HepG2 (cell line): ENCODE measurements around the gene DZIP1L. TPM values are rescaled to one million over a fixed set of nuclear protein-coding genes. Genes with fewer than 3 reads are reported as not detected.

Experiments
- ARID4A ChIP-seq: sonication (generic); formaldehyde crosslinking; IDR thresholded peaks from 2 replicates; pipeline ENCODE4 v1.5.0; 2020; ENCODE audit warnings: mild to moderate bottlenecking, missing genetic modification reagents, borderline replicate concordance
- ARNT2 ChIP-seq: sonication (generic); formaldehyde crosslinking; IDR thresholded peaks from 2 replicates; pipeline ENCODE4 v1.8.0; 2022; ENCODE audit warnings: mild to moderate bottlenecking, low read depth, missing genetic modification reagents, moderate library complexity
- CENPBD1 ChIP-seq: sonication (generic); formaldehyde crosslinking; IDR thresholded peaks from 2 replicates; pipeline ENCODE4 v1.8.0; 2022; ENCODE audit warnings: missing genetic modification reagents, low read depth, mild to moderate bottlenecking, borderline replicate concordance
- CREM ChIP-seq, 2 experiments: sonication (generic) in 1 of 2; formaldehyde crosslinking in 1 of 2; IDR thresholded peaks; 2 replicates each; pipeline versions ENCODE4 v1.4.0 to v1.6.1; 2016 to 2020; ENCODE audit warnings: antibody characterized with exemption in 1 of 2, mild to moderate bottlenecking in 1 of 2, missing genetic modification reagents in 1 of 2
- HNF4G ChIP-seq, 2 experiments: sonication (generic) in 1 of 2; formaldehyde crosslinking in 1 of 2; IDR thresholded peaks; 2 replicates each; pipeline versions ENCODE4 v1.4.0 to v1.6.1; 2011 to 2020; ENCODE audit warnings: borderline replicate concordance in 2 of 2, low read depth in 2 of 2, mild to moderate bottlenecking in 2 of 2, low read length in 1 of 2, missing genetic modification reagents in 1 of 2, moderate library complexity in 1 of 2
- MEF2D ChIP-seq: sonication (generic); formaldehyde crosslinking; IDR thresholded peaks from 2 replicates; pipeline ENCODE4 v1.5.1; 2020; ENCODE audit warnings: mild to moderate bottlenecking, missing genetic modification reagents
- PAX8 ChIP-seq: sonication (generic); formaldehyde crosslinking; IDR thresholded peaks from 2 replicates; pipeline ENCODE4 v1.8.0; 2022; ENCODE audit warnings: mild to moderate bottlenecking, missing genetic modification reagents, borderline replicate concordance
- PHF8 ChIP-seq: sonication (generic); formaldehyde crosslinking; IDR thresholded peaks from 2 replicates; pipeline ENCODE4 v1.5.0; 2020; ENCODE audit warnings: missing genetic modification reagents
- POLR2A ChIP-seq, 2 experiments: IDR thresholded peaks; 2 replicates each; pipeline ENCODE4 v1.6.1; 2011; ENCODE audit warnings: low read depth in 2 of 2, low read length in 2 of 2, mild to moderate bottlenecking in 1 of 2, moderate library complexity in 1 of 2; ENCODE audit not compliant: insufficient read depth in 1 of 2
- RAD21 ChIP-seq: fragments of 450-650 bp; formaldehyde crosslinking; IDR thresholded peaks from 2 replicates; pipeline ENCODE4 v1.5.0; 2020; ENCODE audit warnings: mild to moderate bottlenecking
- YEATS4 ChIP-seq: sonication (generic); formaldehyde crosslinking; IDR thresholded peaks from 2 replicates; pipeline ENCODE4 v1.4.0; 2020; ENCODE audit warnings: missing genetic modification reagents, borderline replicate concordance
- ZBTB43 ChIP-seq: sonication (generic); formaldehyde crosslinking; conservative IDR thresholded peaks from 2 replicates; pipeline ENCODE4 v1.4.0; 2020; ENCODE audit warnings: missing genetic modification reagents
- ZMYM4 ChIP-seq: sonication (generic); formaldehyde crosslinking; IDR thresholded peaks from 2 replicates; pipeline ENCODE4 v1.8.1; 2023; ENCODE audit warnings: mild to moderate bottlenecking, missing genetic modification reagents
- ZNF160 ChIP-seq: sonication (generic); formaldehyde crosslinking; IDR thresholded peaks from 2 replicates; pipeline ENCODE4 v1.8.0; 2022; ENCODE audit warnings: mild to moderate bottlenecking, inconsistent platforms, missing genetic modification reagents
- ZNF230 ChIP-seq: sonication (generic); formaldehyde crosslinking; IDR thresholded peaks from 2 replicates; pipeline ENCODE4 v1.4.0; 2020; ENCODE audit warnings: mild to moderate bottlenecking, missing genetic modification reagents
- ZNF639 ChIP-seq: conservative IDR thresholded peaks from 2 replicates; pipeline ENCODE4 v1.6.1; 2018; ENCODE audit warnings: missing genetic modification reagents
- ZNF766 ChIP-seq: sonication (generic); formaldehyde crosslinking; IDR thresholded peaks from 2 replicates; pipeline ENCODE4 v1.5.0; 2020; ENCODE audit warnings: missing genetic modification reagents, borderline replicate concordance
- ZSCAN20 ChIP-seq: sonication (generic); formaldehyde crosslinking; IDR thresholded peaks from 2 replicates; pipeline ENCODE4 v1.4.0; 2020; ENCODE audit warnings: missing genetic modification reagents, mild to moderate bottlenecking, borderline replicate concordance
- polyA plus RNA-seq, 8 experiments: library from polyadenylated mRNA; depleted of rRNA in 3 of 8; stranded (reverse) in 7 of 8; unstranded in 1 of 8; fragments of >200 nt; fragmentation: Illumina TruSeq in 4 of 8; extraction: Trizol in 4 of 8; gene quantifications; 2 replicates each; pipeline versions ENCODE4 v1.2.1 to v1.2.3, GENCODE V29; 2011 to 2016; ENCODE audit warnings: low read depth in 4 of 8, missing spikeins in 1 of 8, mixed read lengths in 1 of 8; ENCODE audit not compliant: insufficient read depth in 1 of 8
- total RNA-seq, 5 experiments: library from RNA; depleted of rRNA; stranded (reverse); fragments of >200 nt; fragmentation: Illumina TruSeq; extraction: Trizol; gene quantifications; 2 replicates each; pipeline ENCODE4 v1.2.3, GENCODE V29; 2016; ENCODE audit warnings: low read depth in 1 of 5

The DZIP1L gene
- total and polyA plus RNA-seq, 2 of the 13 experiments (the other 11 are each of a cell fraction or from before 2014, with no cell fraction given), result 0.90 to 1.2 TPM

GRCh38 chr3:138114988-138115971 lies at the start of gene DZIP1L (continued):
- no peak for TF ChIP-seq CENPBD1
- TF ChIP-seq ARID4A (CRISPR knock-in tag), result peak; percentile 37
- TF ChIP-seq ZNF230 (CRISPR knock-in tag), result 0 out of 2 replicates have a peak, but pooled peaks have one; percentile 33
- 0 out of 2 replicates have a peak, but pooled peaks have one; percentile 42 for TF ChIP-seq ZNF160 (CRISPR knock-in tag)
- peak; percentile 48 for TF ChIP-seq PHF8 (CRISPR knock-in tag)
- TF ChIP-seq MEF2D (CRISPR knock-in tag), result peak; percentile 20; the same call in 1 of the 2 replicates
- no peak for TF ChIP-seq PAX8
- 0 out of 2 replicates have a peak, but pooled peaks have one; percentile 68 for TF ChIP-seq ZSCAN20 (CRISPR knock-in tag)
- TF ChIP-seq ARNT2 (CRISPR knock-in tag), result peak; percentile 55; the same call in 1 of the 2 replicates
- TF ChIP-seq POLR2A (IDR thresholded peaks at IDR 0.05; ENCODE audit: insufficient read depth in 1 of 2, low read depth in 2 of 2, low read length in 2 of 2), result 0 out of 4 replicates have a peak, but pooled peaks of 1 of the 2 experiments have one; percentile 24
- peak; percentile 48 for TF ChIP-seq RAD21 (CRISPR knock-in tag)
- TF ChIP-seq ZNF639, result 0 out of 2 replicates have a peak, but pooled peaks have one; percentile 9
- no peak for TF ChIP-seq CREM (IDR thresholded peaks at IDR 0.05)
- TF ChIP-seq CREM (CRISPR knock-in tag; IDR thresholded peaks at IDR 0.05), result no peak
- no peak; the same call in 1 of the 2 replicates for TF ChIP-seq HNF4G (IDR thresholded peaks at IDR 0.05; ENCODE audit: borderline replicate concordance, low read depth, low read length)
- no peak for TF ChIP-seq HNF4G (CRISPR knock-in tag; IDR thresholded peaks at IDR 0.05; ENCODE audit: borderline replicate concordance, low read depth)
- peak; percentile 20; the same call in 1 of the 2 replicates for TF ChIP-seq ZMYM4 (CRISPR knock-in tag)
- TF ChIP-seq ZNF766 (CRISPR knock-in tag), result 0 out of 2 replicates have a peak, but pooled peaks have one; percentile 27
- peak; percentile 70 for TF ChIP-seq YEATS4 (CRISPR knock-in tag)
- peak; percentile 54; the same call in 1 of the 2 replicates for TF ChIP-seq ZBTB43 (CRISPR knock-in tag)
